ENCODE results near the gene ZBTB39.
"Not testable (repeated sequence)": the region's sequence is repeated elsewhere in the genome, so short reads cannot be mapped to it uniquely, and the experiment has no call there.

Gene ZBTB39

DNA sequence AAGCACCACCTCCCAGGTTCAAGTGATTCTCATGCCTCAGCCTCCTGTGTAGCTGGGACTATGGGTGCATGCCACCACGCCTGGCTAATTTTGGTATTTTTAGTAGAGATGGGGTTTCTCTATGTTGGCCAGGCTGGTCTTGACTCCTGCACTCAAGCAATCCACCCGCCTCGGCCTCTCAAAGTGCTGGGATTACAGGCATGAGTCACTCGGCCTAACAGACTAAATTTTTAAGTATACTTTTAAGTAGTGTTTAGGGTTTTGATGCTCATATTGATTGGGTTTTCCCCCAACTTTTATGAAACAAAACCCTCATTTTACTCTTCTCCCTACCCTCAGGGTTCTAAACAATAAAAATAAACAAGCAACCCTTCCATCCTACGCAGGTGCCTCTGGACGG lies 38.1 kb upstream of the ZBTB39 start:
- DNase-seq (ENCODE audit: low read depth in 1 of 2, low spot score in 1 of 2), result no peak
- no peak for TF ChIP-seq JUND (IDR thresholded peaks at IDR 0.05; ENCODE audit: low read depth)
- in situ Hi-C loops (cut with HindIII; ENCODE audit: low pct_unique_long_range_greater_than_20kb, low sequenced_read_pairs), result no loop called here

GRCh38 chr12:57042695-57043094 lies 36.3 kb upstream of the ZBTB39 start:
- no peak for DNase-seq (ENCODE audit: low read depth in 1 of 2, low spot score in 1 of 2)
- no peak for TF ChIP-seq JUND (IDR thresholded peaks at IDR 0.05; ENCODE audit: low read depth)
- in situ Hi-C loops (cut with HindIII; ENCODE audit: low pct_unique_long_range_greater_than_20kb, low sequenced_read_pairs), result no loop called here

DNA sequence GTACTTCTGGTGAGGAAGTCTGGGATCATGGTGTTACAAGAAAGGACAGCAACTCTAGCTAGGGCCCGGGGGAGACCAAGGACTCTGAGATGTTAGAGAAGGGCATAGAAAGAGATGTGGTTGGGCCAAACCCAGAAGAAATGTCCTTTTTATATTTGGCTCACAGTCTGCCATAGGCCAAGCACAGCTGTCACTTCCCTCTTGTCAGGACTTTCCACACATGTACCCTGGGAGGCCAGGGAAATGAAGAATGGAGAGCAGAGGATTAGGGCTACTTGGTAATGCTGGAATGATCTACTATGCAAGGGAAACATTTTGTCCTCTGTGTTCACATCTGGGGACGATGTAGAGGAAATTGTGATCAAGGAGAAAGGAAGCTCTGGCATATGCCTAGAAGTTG lies 34.4 kb upstream of the ZBTB39 start:
- in situ Hi-C loops (cut with HindIII; ENCODE audit: low pct_unique_long_range_greater_than_20kb, low sequenced_read_pairs), result no loop called here
- no peak for DNase-seq (ENCODE audit: low read depth in 1 of 2, low spot score in 1 of 2)

GRCh38 chr12:57040211-57040610 lies 33.9 kb upstream of the ZBTB39 start:
- no peak for TF ChIP-seq JUND (IDR thresholded peaks at IDR 0.05; ENCODE audit: low read depth)
- in situ Hi-C loops (cut with HindIII; ENCODE audit: low pct_unique_long_range_greater_than_20kb, low sequenced_read_pairs), result no loop called here
- DNase-seq (ENCODE audit: low read depth in 1 of 2, low spot score in 1 of 2), result no peak

More for the DNA sequence above, 34.4 kb upstream of the ZBTB39 start:
- TF ChIP-seq JUND (IDR thresholded peaks at IDR 0.05; ENCODE audit: low read depth), result no peak

DNA sequence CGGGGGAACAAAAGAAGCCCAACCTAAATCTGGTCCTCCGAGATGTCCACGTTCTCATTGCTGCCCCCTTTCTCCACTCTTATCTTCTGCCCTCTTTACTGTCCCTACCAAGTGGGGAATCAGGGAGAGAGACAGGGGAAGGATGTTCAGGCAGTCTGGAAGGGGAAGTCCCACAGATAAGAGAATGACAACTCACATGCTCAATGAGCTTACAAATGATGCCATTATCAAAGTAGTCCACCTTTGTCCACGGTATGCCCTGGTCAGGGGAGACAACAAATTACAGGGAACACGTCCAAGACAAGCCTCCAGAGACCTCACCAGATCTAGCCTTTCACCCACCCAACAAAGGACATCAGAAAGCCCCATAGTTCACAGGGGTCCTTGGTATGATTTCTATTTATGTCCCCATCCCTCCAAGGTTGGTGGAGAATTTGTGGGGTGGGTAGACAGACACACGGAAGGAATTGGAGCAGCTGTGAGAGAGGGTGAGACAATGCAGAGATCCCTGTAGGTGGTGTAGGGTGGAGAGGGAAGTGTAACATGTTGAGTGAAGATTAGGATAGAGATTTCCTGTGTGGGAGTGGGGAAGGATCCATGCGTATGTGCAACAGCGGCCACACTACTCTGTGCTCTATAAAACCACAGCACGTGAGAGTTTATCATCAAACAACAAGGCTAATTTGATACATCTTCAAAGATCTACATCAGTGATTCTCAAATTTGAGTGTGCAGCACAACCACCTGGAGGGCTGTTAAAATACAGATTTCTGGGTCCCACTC lies 32.9 kb upstream of the ZBTB39 start:
- DNase-seq (ENCODE audit: low read depth in 1 of 2, low spot score in 1 of 2), result no peak
- in situ Hi-C loops (cut with HindIII; ENCODE audit: low pct_unique_long_range_greater_than_20kb, low sequenced_read_pairs), result no loop called here
- no peak for TF ChIP-seq JUND (IDR thresholded peaks at IDR 0.05; ENCODE audit: low read depth)

DNA sequence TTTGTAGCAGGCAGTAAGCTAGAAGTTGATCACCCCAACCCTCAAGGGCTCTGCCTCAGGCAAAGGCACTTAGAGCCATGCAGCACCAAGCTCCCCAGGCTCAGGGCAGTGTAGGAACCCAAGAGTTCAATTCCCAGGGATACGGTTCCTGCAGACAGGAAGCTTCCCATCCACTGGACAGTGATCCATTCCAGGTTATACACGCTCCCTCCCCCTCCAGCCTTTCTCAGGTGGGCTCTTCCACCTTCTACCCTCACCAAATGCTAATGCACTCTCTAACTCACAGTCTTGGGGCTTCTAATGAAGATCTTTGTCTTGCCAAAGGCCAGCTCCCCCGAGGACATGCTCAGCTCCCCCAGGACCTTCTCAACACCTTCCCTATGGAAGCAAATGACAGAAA lies 30.9 kb upstream of the ZBTB39 start:
- no peak for DNase-seq (ENCODE audit: low read depth in 1 of 2, low spot score in 1 of 2)
- in situ Hi-C loops (cut with HindIII; ENCODE audit: low pct_unique_long_range_greater_than_20kb, low sequenced_read_pairs), result no loop called here
- no peak for TF ChIP-seq JUND (IDR thresholded peaks at IDR 0.05; ENCODE audit: low read depth)

GRCh38 chr12:57033431-57033830 lies 27.1 kb upstream of the ZBTB39 start:
- in situ Hi-C loops (cut with HindIII; ENCODE audit: low pct_unique_long_range_greater_than_20kb, low sequenced_read_pairs), result no loop called here
- TF ChIP-seq JUND (IDR thresholded peaks at IDR 0.05; ENCODE audit: low read depth), result no peak
- no peak for DNase-seq (ENCODE audit: low read depth in 1 of 2, low spot score in 1 of 2)

GRCh38 chr12:57031789-57032188 lies 25.4 kb upstream of the ZBTB39 start:
- in situ Hi-C loops (cut with HindIII; ENCODE audit: low pct_unique_long_range_greater_than_20kb, low sequenced_read_pairs), result no loop called here
- no peak for DNase-seq (ENCODE audit: low read depth in 1 of 2, low spot score in 1 of 2)
- no peak for TF ChIP-seq JUND (IDR thresholded peaks at IDR 0.05; ENCODE audit: low read depth)

- no peak for TF ChIP-seq JUND (IDR thresholded peaks at IDR 0.05; ENCODE audit: low read depth)
- in situ Hi-C loops (cut with HindIII; ENCODE audit: low pct_unique_long_range_greater_than_20kb, low sequenced_read_pairs), result no loop called here
- peak in 1 of 2 experiments; percentile 70 for DNase-seq (ENCODE audit: low read depth in 1 of 2, low spot score in 1 of 2)
These were observed 24.9 kb upstream of the ZBTB39 start for GRCh38 chr12:57031138-57031725.

DNA sequence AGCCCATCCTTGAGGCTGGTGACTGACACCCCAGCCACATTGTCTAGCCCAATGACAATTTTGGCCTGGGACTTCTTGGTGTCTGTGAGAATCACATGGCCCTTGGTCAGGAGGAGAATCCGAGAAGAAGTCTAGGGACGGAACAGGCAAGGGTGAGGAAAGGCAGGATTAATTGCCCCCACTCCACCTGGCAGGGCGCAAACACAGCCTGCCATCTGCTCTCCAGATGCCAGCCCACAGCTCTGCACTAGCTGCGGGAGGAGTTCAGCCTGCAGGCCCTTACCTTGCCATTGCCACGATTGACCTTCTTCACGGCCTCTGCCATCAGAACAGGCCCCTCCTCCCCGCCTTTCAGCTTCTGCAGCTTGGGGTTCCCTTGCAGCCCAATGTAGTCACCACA lies 23.1 kb upstream of the ZBTB39 start:
- DNase-seq (ENCODE audit: low read depth in 1 of 2, low spot score in 1 of 2), result no peak
- no peak for TF ChIP-seq JUND (IDR thresholded peaks at IDR 0.05; ENCODE audit: low read depth)
- in situ Hi-C loops (cut with HindIII; ENCODE audit: low pct_unique_long_range_greater_than_20kb, low sequenced_read_pairs), result no loop called here

- in situ Hi-C loops (cut with HindIII; ENCODE audit: low pct_unique_long_range_greater_than_20kb, low sequenced_read_pairs), result no loop called here
- DNase-seq (ENCODE audit: low read depth in 1 of 2, low spot score in 1 of 2), result no peak
- no peak for TF ChIP-seq JUND (IDR thresholded peaks at IDR 0.05; ENCODE audit: low read depth)
These were observed 21.4 kb upstream of the ZBTB39 start for GRCh38 chr12:57027805-57028153.

DNA sequence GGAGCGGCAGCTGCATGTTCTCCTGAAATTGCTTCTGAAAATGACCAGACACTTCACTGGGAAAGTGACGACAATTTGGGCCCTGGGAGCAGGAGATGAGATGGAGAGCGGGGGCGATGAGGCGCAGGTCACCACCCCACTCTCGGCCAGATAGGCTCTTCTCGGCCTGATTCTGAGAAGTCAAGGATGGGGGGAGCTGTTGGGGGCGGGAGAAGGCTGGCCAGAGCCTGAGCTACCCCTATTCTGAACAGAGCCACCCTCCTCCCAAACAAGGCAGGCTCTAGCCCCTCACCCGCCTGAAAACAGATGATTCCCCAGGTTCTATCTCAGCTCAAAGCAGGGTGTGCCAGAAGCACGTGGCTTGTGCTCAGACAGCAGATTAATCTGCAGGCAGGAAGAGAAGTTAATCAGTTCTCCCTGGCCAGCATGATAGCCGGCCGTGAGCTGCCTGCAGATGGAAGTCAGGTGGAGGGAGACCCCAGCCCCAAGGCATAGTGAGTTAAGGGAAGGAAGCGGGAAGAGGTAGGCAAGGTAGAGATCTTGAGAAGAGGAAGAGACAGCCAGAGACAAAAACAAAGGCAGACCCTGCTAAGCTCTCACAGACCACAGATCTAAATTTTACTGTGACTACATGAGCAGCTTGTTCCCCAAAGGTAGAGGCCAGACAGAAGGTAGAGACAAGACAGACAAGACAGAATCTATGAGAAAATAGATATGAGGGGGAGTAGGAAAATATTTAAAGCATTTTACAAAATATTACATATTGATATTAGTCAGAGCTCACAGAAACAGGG lies 20.9 kb upstream of the ZBTB39 start:
- in situ Hi-C loops (cut with HindIII; ENCODE audit: low pct_unique_long_range_greater_than_20kb, low sequenced_read_pairs), result no loop called here
- TF ChIP-seq JUND (IDR thresholded peaks at IDR 0.05; ENCODE audit: low read depth), result no peak
- DNase-seq (ENCODE audit: low read depth in 1 of 2, low spot score in 1 of 2), result no peak

DNA sequence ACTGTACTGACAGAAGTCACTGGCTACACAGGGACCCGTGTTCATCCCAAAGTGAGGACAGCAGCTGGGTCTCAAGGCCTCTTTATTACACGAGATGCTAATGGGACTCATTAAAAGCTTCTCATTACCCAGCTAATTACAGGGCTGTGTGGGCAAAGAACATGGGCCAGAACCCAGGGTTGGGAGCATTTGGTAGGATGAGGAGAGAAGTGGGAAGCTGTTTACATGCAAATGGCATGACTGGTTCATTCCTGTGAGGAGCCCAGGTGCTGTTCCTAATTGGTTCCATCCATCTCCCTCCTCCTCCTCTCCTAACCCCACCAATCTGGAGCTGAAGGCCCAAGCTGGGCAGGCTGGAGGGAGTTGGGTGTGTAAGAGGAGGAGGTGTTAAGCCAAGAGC lies 18.9 kb upstream of the ZBTB39 start:
- in situ Hi-C loops (cut with HindIII; ENCODE audit: low pct_unique_long_range_greater_than_20kb, low sequenced_read_pairs), result no loop called here
- DNase-seq (ENCODE audit: low read depth in 1 of 2, low spot score in 1 of 2), result no peak
- no peak for TF ChIP-seq JUND (IDR thresholded peaks at IDR 0.05; ENCODE audit: low read depth)

- DNase-seq (ENCODE audit: low read depth in 1 of 2, low spot score in 1 of 2); in situ Hi-C loops (cut with HindIII; ENCODE audit: low pct_unique_long_range_greater_than_20kb, low sequenced_read_pairs): not testable (repeated sequence)
These were observed 16.0 kb upstream of the ZBTB39 start for GRCh38 chr12:57022324-57022723.
